ENCODE results near the gene RBM47. TPM values are rescaled to one million over a fixed set of nuclear protein-coding genes. Genes with fewer than 3 reads are reported as not detected.
"Not testable (repeated sequence)": the region's sequence is repeated elsewhere in the genome, so short reads cannot be mapped to it uniquely, and the experiment has no call there.

The RBM47 gene
- total RNA-seq, 1 experiment from 2014 or later = 0.28 TPM

DNA sequence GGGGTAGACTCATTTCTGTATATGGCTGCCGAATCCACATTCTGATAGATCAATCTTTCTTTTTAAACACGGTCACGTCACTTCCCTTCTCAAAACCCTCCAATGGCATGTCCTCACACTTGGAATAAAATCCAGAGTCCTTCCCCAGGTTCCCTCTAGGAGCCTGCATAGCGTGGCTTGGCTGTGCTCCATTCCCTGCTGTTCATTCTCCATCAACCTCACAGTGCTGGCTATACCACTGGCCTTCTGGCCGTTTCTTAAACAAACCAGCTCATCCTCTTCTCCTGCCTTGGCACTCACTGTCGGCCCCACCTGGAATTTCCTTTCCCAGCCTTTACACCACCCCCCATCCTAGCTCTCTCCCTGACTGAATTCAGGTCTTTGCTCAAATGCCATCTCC is 77.1 kb downstream of the RBM47 start:
- BruUV-seq (replicated peaks) = no TSS peak
- no peaks in the 10 kb centered on the region for H3K4me1 ChIP-seq (ENCODE audit: insufficient read depth, low read length, poor library complexity, severe bottlenecking)
- TF ChIP-seq, protein P1, sequence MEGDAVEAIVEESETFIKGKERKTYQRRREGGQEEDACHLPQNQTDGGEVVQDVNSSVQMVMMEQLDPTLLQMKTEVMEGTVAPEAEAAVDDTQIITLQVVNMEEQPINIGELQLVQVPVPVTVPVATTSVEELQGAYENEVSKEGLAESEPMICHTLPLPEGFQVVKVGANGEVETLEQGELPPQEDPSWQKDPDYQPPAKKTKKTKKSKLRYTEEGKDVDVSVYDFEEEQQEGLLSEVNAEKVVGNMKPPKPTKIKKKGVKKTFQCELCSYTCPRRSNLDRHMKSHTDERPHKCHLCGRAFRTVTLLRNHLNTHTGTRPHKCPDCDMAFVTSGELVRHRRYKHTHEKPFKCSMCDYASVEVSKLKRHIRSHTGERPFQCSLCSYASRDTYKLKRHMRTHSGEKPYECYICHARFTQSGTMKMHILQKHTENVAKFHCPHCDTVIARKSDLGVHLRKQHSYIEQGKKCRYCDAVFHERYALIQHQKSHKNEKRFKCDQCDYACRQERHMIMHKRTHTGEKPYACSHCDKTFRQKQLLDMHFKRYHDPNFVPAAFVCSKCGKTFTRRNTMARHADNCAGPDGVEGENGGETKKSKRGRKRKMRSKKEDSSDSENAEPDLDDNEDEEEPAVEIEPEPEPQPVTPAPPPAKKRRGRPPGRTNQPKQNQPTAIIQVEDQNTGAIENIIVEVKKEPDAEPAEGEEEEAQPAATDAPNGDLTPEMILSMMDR (conservative IDR thresholded peaks at IDR 0.05; ENCODE audit: low read depth, low read length) = no peak
- no peak for TF ChIP-seq EZH2 (IDR thresholded peaks at IDR 0.05; ENCODE audit: borderline replicate concordance, low read depth, low read length, poor library complexity, severe bottlenecking)
- H3K4me3 ChIP-seq (ENCODE audit: low read depth, low read length, poor library complexity, severe bottlenecking) = no peak overlapping the region
- intact Hi-C loops (cut with micrococcal nuclease; ENCODE audit: unreplicated experiment) = no loop called here
- H3K27me3 ChIP-seq (replicated peaks; ENCODE audit: insufficient read depth, low read depth, low read length, poor library complexity) = no peaks in the 10 kb centered on the region
- ChIA-PET POLR2A (ENCODE audit: low non-redundant PET) (no interaction called here), CTCF (no interaction called here)
- H3K27ac ChIP-seq (ENCODE audit: low read depth, low read length, poor library complexity, severe bottlenecking) = no peak overlapping the region
- H3K9me3 ChIP-seq (ENCODE audit: low read depth, low read length, poor library complexity, severe bottlenecking) = no peaks in the 10 kb centered on the region
- no peaks in the 10 kb centered on the region for H3K36me3 ChIP-seq (ENCODE audit: insufficient read depth, low read length, poor library complexity, severe bottlenecking)
- DNase-seq (ENCODE audit: low spot score) = no peak

DNA sequence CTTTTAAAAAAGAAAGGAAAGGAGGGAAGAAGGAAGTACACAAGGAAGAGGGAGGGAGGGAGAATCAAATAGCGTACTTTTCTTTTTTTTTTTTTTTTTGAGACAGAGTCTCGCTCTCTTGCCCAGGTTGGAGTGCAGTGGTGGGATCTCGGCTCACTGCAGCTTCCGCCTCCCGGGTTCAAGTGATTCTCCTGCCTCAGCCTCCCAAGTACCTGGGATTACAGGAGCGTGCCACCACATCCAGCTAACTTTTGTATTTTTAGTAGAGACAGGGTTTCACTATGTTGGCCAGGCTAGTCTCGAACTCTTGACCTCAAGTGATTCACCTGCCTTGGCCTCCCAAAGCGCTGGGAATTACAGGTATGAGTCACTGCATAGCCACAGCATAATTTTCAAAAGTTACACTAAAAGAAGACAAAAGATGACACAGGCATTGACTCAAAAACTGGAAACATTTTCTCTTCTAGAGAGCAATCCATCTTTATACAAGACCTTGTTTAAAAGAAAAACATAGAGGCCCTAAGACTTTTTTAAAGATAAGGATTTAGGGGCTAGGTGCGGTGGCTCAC is 78.0 kb downstream of the RBM47 start:
- H3K4me1 ChIP-seq (ENCODE audit: insufficient read depth, low read length, poor library complexity, severe bottlenecking); intact Hi-C loops (cut with micrococcal nuclease; ENCODE audit: unreplicated experiment); BruUV-seq (replicated peaks); DNase-seq (ENCODE audit: low spot score); H3K36me3 ChIP-seq (ENCODE audit: insufficient read depth, low read length, poor library complexity, severe bottlenecking); H3K27me3 ChIP-seq (replicated peaks; ENCODE audit: insufficient read depth, low read depth, low read length, poor library complexity); H3K27ac ChIP-seq (ENCODE audit: low read depth, low read length, poor library complexity, severe bottlenecking); H3K4me3 ChIP-seq (ENCODE audit: low read depth, low read length, poor library complexity, severe bottlenecking); POLR2A ChIA-PET (ENCODE audit: low non-redundant PET); H3K9me3 ChIP-seq (ENCODE audit: low read depth, low read length, poor library complexity, severe bottlenecking): not testable (repeated sequence)
- CTCF ChIA-PET = interaction anchor here (0.7 kb wide), 1 partner anchor 78 kb away, joined by 3 read pairs; no protein-coding TSS in a partner anchor

DNA sequence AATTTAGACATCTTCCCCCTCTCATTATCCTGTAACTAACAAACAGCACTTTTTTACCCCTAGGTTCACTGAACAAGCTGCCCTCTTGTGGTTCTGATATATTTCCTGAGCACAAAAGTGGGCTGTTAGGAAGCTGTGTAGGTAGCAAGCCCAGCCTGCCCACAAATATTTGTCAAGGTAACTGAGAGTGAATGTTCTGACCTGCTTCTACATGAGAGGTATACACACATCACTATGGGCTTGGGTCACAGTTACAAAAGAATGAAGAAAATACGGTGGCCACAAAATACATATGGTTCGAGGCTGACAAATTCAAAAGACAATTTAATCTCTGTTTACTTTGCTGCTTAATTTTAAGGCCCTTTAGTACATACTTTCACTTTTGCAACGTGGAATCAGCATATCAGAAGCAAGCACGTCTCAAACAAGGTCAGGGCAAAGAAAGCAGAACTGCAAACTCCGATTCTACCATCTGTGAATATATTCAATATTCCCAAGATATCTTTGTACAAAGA is 78.7 kb downstream of the RBM47 start:
- Histone ChIP-seq H3K4me1 (ENCODE audit: insufficient read depth, low read length, poor library complexity, severe bottlenecking) (no peaks in the 10 kb centered on the region), H3K27me3 (replicated peaks; ENCODE audit: insufficient read depth, low read depth, low read length, poor library complexity) (no peaks in the 10 kb centered on the region), H3K27ac (ENCODE audit: low read depth, low read length, poor library complexity, severe bottlenecking) (no peak overlapping the region), H3K9me3 (ENCODE audit: low read depth, low read length, poor library complexity, severe bottlenecking) (no peaks in the 10 kb centered on the region), H3K36me3 (ENCODE audit: insufficient read depth, low read length, poor library complexity, severe bottlenecking) (no peaks in the 10 kb centered on the region), H3K4me3 (ENCODE audit: low read depth, low read length, poor library complexity, severe bottlenecking) (no peak overlapping the region)
- peak; percentile 28 for DNase-seq (ENCODE audit: low spot score)
- intact Hi-C loops (cut with micrococcal nuclease; ENCODE audit: unreplicated experiment) = no loop called here
- no peak for TF ChIP-seq EZH2 (IDR thresholded peaks at IDR 0.05; ENCODE audit: borderline replicate concordance, low read depth, low read length, poor library complexity, severe bottlenecking)
- TF ChIP-seq, protein P1 (conservative IDR thresholded peaks at IDR 0.05; ENCODE audit: low read depth, low read length) = peak; percentile 46; the same call in 1 of the 2 replicates
- BruUV-seq (replicated peaks) = no TSS peak
- POLR2A ChIA-PET (ENCODE audit: low non-redundant PET) = interaction anchor here (0.7 kb wide), 1 partner anchor 140 kb away, joined by 5 read pairs; no protein-coding TSS in a partner anchor
- CTCF ChIA-PET = interaction anchor here (0.6 to 0.7 kb wide), 4 partner anchors 25 to 113 kb away, joined by 3 to 13 read pairs (median 4); no protein-coding TSS in a partner anchor

DNA sequence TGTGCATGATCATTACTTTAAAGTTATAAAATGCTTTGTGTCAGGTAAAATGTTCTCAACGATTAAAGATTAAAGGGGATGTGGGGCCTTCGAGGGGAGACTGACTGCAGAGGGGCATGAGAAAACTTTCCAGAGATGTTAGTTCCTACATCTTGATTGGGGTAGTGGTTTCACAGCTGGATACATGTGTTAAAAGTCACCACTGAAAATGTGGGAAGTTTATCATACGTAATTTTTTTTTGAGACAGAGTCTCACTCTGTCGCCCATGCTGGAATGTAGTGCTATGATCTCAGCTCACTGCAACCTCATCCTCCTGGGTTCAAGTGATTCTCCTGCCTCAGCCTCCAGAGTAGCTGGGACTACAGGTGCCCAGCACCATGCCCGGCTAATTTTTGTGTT is 79.5 kb downstream of the RBM47 start:
- BruUV-seq (replicated peaks) = no TSS peak
- Histone ChIP-seq H3K27ac (ENCODE audit: low read depth, low read length, poor library complexity, severe bottlenecking) (no peak overlapping the region), H3K9me3 (ENCODE audit: low read depth, low read length, poor library complexity, severe bottlenecking) (no peaks in the 10 kb centered on the region), H3K27me3 (replicated peaks; ENCODE audit: insufficient read depth, low read depth, low read length, poor library complexity) (no peaks in the 10 kb centered on the region), H3K36me3 (ENCODE audit: insufficient read depth, low read length, poor library complexity, severe bottlenecking) (no peaks in the 10 kb centered on the region), H3K4me3 (ENCODE audit: low read depth, low read length, poor library complexity, severe bottlenecking) (no peak overlapping the region), H3K4me1 (ENCODE audit: insufficient read depth, low read length, poor library complexity, severe bottlenecking) (no peaks in the 10 kb centered on the region)
- CTCF ChIA-PET = interaction anchor here (0.5 to 0.6 kb wide), 2 partner anchors 12 to 28 kb away, joined by 4 to 13 read pairs; no protein-coding TSS in a partner anchor
- DNase-seq (ENCODE audit: low spot score) = no peak
- intact Hi-C loops (cut with micrococcal nuclease; ENCODE audit: unreplicated experiment) = no loop called here
- POLR2A ChIA-PET (ENCODE audit: low non-redundant PET) = no interaction called here
- TF ChIP-seq, protein P1 (conservative IDR thresholded peaks at IDR 0.05; ENCODE audit: low read depth, low read length) = no peak
- no peak for TF ChIP-seq EZH2 (IDR thresholded peaks at IDR 0.05; ENCODE audit: borderline replicate concordance, low read depth, low read length, poor library complexity, severe bottlenecking)
